HG03025 (cell line): ENCODE measurements around the gene EZR.
"Not testable (repeated sequence)": the region's sequence is repeated elsewhere in the genome, so short reads cannot be mapped to it uniquely, and the experiment has no call there.

ENCODE experiments used
- ATAC-seq: cut with Tn5 transposase; IDR thresholded peaks from one replicate; pipeline ENCODE4 v1.9.1; 2021; ENCODE audit warnings: mild to moderate bottlenecking, moderate library complexity; ENCODE audit not compliant: unreplicated experiment, low FRiP score

EZR gene

DNA sequence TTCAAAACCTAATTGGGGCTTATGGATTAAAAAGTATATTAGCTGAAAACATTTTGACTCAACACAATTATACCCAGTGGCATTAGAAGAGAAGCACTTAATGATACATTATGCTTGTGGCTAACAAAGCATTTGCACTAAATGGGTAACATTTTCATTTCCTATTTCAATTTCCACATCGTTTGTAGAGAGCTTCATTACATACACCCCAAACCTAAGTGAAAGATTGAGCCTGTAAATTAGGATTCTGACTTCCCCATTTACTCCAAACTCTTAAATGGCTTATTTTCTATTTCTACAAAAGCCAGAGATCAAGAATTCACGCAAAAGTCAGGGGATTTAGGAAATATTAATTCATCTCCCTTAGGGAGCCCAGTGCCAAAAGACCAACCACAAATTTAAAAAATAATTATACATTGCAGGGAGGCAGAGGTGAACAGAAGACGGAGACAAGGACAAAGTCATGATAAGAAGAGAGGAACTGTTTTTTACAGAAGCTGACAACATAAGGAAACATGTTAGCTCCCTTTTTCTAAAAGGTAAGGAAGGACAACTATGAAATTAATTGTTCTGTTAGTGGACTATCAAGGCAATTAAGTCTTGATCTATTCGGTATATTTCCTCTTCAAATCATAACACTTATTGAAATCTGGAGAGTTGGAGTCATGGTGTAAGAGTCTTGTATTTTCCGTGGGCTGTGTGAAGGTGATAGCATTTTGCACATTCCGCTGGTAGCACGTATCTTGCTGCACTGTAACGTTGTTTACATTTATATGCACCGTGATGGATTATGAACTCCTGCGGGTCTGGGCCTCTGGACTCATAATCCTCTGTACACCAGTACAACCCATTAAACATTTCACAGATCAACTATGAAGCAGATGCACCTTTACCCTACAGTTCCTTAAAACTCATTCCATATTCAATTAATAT is 24.8 kb upstream of the EZR start:
- ATAC-seq: no peak

DNA sequence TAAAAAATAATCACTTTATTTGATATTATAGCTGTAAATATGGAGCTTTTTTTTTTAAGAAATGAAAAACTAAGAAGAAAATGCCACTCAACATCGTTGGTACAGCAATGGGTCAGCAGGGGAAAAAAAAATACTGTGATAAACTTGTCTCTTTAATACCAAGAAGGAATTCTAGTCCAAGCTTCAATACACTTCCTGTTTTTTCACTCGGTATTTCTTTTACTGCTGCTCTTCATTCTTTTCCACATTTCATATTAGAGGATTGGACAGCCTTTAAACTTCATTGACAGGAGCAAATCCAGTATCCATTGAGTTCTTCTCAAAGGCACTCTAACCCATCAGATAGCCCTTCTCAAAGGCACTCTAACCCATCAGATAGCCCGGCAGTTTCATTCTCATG is 22.2 kb upstream of the EZR start:
- ATAC-seq: no peak

DNA sequence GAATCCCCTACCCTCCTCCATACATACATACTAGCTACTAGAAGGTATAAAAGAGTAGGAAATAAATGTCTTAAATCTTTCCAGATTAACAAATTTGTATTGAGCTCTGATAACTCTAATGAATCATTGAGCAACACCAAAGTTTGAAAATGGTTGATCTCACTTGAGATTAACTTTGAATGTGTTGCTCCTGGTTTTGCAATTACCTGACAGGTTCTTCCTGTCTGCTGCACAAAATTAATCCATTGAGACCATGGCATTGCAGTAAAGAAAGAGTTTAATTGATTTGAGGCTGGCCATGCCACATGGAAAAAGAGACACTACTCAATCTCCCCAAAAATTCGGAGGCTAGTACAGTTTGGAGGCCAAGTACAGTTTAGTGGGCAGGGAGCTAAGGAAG is 21.3 kb upstream of the EZR start:
- no peak for ATAC-seq

DNA sequence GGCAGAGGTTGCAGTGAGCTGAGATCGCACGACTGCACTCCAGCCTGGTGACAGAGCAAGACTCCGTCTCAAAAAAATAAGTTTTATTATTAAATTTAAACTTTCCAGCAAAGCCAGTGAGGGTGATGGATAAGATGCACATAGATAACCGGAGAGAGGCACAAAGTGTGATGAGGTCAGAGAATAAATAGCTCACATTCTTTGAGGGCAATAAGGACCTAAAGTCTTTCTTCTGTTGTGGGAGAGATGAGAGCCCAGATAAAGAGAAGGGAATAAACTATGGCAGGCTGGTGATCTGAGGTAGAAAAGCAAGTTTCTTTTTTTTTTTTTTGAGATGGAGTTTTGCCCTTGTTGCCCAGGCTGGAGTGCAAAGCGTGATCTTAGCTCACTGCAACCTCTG is 20.6 kb upstream of the EZR start:
- no peak for ATAC-seq

DNA sequence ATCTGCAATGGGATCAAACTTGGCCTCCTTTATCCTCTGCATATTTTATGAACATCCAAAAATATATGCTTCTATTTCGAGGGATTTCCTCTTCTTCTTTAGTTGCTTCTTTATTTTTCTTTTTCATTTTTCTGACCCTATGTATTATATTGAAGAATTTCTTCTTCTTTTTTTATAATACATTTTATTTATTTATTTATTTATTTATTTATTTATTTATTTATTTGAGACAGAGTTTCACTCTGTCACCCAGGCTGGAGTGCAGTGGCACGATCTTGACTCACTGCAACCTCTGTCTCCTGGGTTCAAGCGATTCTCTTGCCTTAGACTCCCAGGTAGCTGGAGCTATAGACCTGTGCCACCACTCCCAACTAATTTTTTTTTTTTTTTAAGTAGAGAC is 19.6 kb upstream of the EZR start:
- not testable (repeated sequence) for ATAC-seq

DNA sequence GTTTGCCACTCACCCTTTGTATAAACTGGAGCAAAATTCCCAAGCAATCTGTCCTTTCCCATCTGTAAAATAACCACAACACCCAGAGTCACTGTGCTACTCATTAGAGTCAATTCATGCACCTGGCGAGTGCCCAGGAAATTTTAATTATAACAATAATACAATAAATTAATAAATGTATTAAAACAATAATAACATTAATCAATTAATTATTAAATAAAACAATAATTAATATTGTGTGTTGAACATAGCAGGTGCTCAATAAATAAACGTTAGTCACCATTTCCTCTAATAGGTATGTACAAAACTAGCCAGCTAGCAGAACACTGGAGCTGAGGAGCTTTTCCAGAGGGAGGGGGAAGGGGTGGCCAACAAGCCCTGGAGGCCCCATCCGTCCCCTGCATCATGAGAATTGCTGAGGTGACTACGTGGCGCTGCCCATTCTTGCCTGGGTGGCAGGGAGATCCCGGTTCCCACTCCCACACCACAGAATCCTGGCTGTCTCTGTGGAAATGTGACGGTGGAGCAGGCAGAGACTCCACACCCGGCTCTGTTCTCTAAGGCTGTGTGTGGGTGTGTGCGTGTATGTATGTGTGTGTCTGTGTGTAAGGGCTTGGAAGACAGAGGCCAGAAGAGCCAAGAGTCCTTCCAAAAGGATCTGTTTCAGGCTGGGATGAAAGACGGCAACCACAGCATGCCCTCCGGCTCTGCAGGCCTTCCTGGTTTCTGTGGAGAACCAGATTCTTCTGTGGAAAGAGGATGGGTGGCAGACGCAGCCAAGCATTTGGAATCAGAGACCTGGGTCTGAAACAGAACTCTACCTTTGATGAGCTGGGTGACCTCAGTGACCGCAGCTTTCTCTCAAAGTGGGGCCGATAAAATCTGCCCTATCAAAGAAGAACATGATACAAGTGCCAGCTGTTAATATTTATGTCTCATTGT is 18.8 kb upstream of the EZR start:
- no peak for ATAC-seq

DNA sequence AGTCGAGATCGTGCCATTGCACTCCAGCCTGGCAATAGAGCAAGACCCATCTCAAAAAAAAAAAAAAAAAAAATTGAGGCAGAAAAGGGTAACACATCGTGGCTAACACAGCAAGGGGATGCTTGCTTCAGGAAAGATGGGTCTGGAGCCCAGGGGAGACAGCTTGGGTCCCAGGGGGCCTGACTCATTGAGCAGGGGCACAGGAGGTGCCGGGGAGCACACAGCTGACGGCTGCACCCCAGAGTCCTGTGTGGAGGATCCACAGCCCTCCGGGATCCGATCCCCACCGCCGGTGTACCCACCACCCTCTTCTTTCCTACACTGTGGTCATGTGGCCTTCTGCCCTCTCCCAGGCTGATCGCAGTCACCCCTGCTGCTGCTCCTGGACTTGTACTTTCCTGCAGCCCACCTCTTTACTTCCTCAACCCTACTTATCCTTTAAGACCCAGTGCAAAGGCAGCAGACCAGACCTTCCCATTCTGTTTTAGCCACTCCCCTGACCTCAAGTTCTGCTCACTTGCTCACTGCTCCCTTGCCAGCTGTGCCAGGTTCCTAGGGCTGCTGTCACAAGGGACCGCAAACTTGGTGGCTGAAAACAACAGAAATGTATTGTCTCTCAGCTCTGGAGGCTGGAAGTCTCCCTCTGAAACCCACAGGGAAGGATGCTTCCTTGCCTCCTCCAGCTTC is 17.6 kb upstream of the EZR start:
- no peak for ATAC-seq

DNA sequence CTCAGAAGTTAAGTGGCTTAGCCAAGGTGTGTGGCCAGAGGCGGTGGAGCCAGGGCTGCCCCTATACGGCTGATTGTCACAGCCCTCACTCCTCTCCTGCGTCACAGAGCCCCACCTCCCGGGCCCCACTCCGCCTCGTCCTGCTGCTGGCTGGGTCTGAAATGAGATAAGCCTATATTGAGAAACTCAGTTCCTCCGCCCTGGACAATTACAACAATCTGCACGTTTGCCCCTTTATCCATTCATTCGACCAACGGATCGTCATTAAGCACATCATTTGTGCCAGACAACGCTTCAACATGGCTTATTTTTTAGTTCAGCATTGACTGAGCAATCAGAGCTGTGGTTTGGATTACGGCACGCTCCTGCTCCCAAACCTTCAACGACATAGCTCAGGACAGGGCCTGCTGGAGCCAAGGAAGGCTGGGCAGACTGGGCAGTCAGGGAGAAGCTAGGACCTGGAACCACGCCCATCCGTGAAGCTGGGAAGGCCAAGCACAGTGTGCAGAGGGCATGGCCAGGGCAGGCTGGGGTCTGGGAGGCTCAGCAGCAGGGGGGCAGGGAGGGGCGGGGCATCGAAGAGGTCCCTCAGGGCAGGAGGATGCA is 16.6 kb upstream of the EZR start:
- no peak for ATAC-seq

DNA sequence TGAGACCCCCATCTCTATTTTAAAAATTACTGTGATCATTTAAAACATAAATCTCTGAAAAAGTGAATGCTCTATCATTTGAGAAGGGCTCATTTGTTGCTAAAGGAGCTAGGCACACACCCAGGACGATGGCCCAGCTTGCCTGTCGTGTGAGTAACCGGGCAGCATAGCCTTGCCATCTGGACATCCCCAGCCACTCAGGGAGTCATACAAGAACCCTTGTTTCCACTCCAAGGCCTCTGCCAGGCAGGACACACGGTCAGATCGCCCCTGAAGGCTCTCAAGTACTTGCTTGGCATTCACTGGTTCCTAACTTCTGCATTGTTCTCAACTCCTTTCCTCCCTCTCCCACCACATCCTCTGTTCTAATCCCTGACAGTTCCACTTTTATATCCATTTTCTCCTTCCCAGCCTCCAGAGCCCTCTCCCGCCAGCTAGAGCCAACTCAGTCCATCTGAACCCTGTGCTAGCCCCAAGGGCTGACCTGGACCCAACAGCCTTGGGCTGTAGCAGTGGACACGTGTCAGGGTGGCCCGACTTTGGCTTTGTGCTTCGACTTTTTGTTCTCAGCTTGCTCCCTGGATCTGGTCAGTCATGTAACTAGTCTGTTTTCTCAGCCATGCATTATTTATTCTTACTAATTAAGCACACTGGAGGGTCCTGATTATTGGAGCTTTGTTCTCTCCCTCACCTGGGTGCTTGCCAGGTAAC is 15.7 kb upstream of the EZR start:
- ATAC-seq: no peak

DNA sequence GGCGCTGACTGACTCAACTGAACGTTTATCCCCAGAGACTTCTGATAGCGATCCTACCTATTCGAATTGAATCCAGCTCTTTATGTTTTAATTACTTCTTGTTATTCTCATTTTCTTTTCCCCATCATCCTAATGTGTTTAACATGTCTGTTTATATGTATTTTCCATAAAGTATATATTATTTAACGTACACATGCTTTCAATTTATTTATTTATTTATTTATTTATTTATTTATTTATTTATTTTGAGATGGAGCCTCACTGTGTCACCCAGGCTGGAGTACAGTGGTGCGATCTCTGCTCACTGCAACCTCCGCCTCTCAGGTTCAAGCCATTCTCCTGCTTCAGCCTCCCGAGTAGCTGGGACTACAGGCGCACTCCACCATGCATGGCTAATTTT is 13.6 kb upstream of the EZR start:
- not testable (repeated sequence) for ATAC-seq

DNA sequence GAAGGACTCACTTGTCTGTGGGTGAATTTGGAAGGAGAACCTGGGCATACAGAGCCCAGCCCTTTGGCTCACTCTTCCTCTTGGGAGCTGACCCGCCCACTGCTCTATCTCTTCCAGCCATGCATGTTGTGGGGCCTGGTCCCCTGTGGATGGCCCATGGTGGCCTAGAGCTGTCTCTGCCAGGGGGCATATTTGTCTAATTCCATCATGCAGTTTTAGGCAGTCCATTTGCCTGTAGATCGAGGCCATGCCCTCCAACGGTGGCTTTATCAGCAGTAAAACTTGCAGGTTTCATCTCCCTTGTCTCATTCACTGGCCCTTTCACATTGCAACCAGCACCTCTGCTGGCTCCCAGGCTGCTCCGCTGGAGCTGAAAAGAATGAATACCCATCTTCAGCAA is 12.9 kb upstream of the EZR start:
- no peak for ATAC-seq

DNA sequence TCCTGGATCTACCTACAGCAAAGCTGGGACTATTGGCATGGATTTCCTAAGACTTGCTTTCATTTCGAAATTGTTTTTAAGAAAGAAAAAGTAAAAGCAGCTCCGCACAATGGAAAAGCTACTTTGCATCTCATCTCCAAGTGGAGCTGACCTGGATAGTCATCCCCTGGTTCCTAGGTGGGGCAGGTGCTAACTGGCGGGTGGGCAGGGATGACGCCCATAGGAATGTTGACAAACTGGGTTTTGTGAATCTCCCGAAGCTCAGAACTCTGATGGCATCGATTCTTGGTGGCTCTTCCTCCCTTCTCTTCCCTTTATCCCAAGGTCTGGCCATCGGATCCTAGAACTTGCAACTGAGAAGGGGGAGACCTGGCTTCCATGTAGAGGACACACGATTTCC is 12.4 kb upstream of the EZR start:
- no peak for ATAC-seq

DNA sequence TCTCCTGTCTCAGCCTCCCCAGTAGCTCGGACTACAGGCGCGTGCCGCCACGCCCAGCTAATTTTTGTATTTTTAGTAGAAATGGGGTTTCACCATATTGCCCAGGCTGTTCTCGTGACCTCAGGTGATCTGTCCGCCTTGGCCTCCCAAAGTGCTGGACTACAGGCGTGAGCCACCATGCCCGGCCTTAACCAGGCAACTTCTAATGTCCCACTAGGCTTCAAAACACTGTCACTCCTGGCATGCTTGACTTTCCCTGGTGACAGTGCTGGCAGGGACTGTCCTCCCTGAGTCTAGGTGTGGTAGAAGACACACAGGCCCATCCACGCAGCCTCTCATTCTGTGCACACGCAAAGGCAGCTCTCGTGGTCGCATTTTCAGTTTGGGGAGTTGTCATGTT is 11.6 kb upstream of the EZR start:
- ATAC-seq: no peak

DNA sequence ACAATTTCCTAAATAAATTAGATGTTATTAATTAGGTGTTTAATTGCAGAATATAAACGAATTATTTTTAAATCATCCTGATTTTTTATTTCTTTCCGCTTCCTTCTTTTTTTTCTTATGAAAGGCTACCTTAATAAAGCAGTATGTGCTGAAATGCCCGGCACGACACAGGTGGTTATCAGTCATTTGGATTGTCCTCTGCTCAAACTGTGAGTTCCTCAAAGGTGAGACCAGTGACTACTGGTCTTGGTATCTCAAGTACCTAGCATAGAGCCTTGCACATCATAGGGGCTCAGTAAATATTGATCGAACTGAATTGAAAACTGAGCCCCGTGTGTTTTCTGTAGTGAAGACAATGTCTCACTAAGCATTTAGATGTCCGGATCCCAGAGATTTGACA is 9.6 kb upstream of the EZR start:
- ATAC-seq: no peak

DNA sequence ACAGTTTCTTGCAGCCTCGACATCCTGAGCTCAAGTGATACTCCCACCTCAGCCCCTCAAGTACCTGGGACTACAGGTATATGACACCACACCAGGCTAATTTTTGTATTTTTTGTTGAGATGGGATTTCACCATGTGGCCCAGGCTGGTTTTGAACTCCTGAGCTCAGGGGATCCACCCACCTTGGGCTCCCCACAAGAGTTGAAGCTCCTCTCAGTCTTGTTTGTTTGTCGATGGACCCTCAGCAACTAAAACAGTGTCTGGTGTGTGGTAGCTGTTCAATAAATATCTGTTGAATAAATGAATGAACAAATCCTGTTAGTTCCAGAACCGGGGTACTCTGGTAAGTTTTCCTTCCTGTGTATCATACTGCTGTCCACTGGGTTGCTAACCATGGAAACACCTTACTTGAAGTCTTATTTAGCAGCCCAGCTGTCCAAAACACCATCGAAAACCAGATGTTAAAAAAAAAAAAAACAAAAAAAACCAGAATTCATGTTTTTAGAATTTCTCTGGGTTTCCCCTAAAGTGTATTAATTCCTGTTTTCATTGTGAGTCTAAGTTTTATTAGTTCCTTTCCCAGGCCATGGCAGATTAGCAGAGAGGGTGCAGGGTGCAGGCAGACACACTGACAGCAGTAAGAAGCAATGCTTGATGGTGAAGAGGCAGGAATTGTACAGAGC is 7.8 kb upstream of the EZR start:
- ATAC-seq: no peak

DNA sequence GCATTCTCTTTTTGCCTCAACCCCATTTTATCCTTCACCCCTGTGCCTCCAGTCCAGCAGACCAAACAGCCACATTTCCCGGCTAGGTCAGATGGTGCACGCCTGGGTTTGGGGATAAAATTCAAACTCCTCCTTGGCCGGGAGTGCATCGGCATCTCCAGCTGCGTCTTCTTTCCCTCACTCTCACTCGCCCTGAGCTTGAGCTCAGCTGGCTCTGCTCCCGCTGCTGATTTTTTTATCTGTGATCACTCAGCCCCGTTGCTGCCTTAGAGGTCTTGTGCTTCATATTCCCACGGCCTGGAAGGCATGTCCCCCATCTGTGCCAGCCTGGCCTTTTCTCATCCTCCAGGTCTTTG is 6.8 kb upstream of the EZR start:
- no peak for ATAC-seq

DNA sequence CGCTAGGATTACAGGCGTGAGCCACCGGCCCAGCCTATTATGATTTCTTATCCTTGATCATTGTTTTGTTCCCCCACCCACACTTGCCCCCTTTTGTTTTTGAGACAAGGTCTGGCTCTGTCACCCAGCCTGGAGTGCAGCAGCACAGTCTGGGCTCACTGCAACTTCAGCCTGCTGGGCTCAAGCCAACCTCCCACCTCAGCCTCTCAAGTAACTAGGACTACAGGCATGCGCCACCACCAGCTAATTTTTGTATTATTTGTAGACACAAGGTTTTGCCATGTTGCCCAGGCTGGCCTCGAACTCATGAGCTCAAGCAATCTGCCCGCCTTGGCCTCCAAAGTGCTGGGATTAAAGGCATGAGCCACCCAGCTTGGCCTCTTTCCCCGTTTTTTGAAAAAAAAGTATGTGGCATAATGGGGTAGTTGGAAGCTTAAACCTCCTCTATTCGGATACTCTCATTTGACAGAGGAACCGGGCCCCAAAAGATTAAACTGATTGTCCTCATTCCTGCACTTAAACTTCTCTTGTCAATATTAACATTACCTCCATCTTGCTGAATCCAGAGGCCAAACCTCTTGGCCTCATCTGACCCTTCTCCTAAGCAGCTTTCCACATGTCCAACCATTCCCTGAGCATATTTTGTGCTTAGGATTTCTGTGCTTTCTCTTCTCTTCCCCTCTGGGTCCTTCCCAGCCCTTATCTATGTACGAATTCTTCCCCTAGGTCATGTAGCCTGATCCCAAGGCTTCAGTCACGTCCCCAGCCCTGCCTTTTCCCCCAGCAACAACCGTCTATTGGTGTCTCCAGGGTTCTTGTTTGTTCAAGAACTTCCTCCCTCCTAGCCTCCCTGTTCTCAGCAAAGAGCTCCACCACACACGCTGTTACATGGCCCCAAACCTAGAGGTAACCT is 6.1 kb upstream of the EZR start:
- ATAC-seq: no peak

DNA sequence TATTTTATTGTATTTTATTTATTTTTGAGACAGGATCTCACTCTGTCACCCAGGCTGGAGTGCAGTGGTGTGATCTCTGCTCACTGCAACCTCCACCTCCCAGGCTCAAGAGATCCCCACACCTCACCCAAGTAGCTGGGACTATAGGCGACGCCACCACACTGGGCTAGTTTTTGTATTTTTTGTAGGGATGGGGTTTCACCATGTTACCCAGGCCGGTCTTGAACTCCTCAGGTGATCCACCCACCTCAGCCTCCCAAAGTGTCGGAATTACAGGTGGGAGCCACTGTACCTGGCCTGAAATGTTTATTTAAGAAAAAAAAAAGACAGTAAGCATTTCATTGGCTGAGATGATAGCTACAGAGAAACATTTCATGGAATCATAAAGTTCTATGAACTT is 4.4 kb upstream of the EZR start:
- not testable (repeated sequence) for ATAC-seq
